ENCODE results near the gene TWIST2.

TWIST2 gene

GRCh38 chr2:238861013-238861730 is 13.3 kb downstream of the TWIST2 start:
- H3K4me1 ChIP-seq (ENCODE audit: control insufficient read depth, low read depth, low read length): peaks cover 11% of the 10 kb centered on the region
- no peaks in the 10 kb centered on the region for H3K36me3 ChIP-seq (ENCODE audit: control insufficient read depth, low read depth, low read length)
- H3K27ac ChIP-seq (ENCODE audit: low read length): no peak overlapping the region
- no peaks in the 10 kb centered on the region for H3K9me3 ChIP-seq (ENCODE audit: control insufficient read depth, low read depth, low read length)
- peaks cover 3% of the 10 kb centered on the region for H3K27me3 ChIP-seq (ENCODE audit: control insufficient read depth, insufficient read depth, low read length)
- H3K4me3 ChIP-seq (ENCODE audit: low read length): no peak overlapping the region
- H3K9ac ChIP-seq (ENCODE audit: low read length): no peak overlapping the region

GRCh38 chr2:238861766-238862315 is 14.0 kb downstream of the TWIST2 start:
- no peaks in the 10 kb centered on the region for H3K36me3 ChIP-seq (ENCODE audit: control insufficient read depth, low read depth, low read length)
- no peaks in the 10 kb centered on the region for H3K9me3 ChIP-seq (ENCODE audit: control insufficient read depth, low read depth, low read length)
- H3K4me1 ChIP-seq (ENCODE audit: control insufficient read depth, low read depth, low read length): peaks cover 11% of the 10 kb centered on the region
- H3K4me3 ChIP-seq (ENCODE audit: low read length): no peak overlapping the region
- no peak overlapping the region for H3K9ac ChIP-seq (ENCODE audit: low read length)
- H3K27me3 ChIP-seq (ENCODE audit: control insufficient read depth, insufficient read depth, low read length): peaks cover 3% of the 10 kb centered on the region
- H3K27ac ChIP-seq (ENCODE audit: low read length): no peak overlapping the region

GRCh38 chr2:238862701-238863100 is 14.8 kb downstream of the TWIST2 start:
- no peaks in the 10 kb centered on the region for H3K36me3 ChIP-seq (ENCODE audit: control insufficient read depth, low read depth, low read length)
- peaks cover 3% of the 10 kb centered on the region for H3K27me3 ChIP-seq (ENCODE audit: control insufficient read depth, insufficient read depth, low read length)
- no peak overlapping the region for H3K27ac ChIP-seq (ENCODE audit: low read length)
- peaks cover 11% of the 10 kb centered on the region for H3K4me1 ChIP-seq (ENCODE audit: control insufficient read depth, low read depth, low read length)
- H3K9ac ChIP-seq (ENCODE audit: low read length): no peak overlapping the region
- H3K9me3 ChIP-seq (ENCODE audit: control insufficient read depth, low read depth, low read length): no peaks in the 10 kb centered on the region
- no peak overlapping the region for H3K4me3 ChIP-seq (ENCODE audit: low read length)

- Histone ChIP-seq H3K4me3 (ENCODE audit: low read length) (no peak overlapping the region), H3K27me3 (ENCODE audit: control insufficient read depth, insufficient read depth, low read length) (peaks cover 3% of the 10 kb centered on the region), H3K9ac (ENCODE audit: low read length) (no peak overlapping the region), H3K4me1 (ENCODE audit: control insufficient read depth, low read depth, low read length) (peaks cover 11% of the 10 kb centered on the region), H3K9me3 (ENCODE audit: control insufficient read depth, low read depth, low read length) (no peaks in the 10 kb centered on the region), H3K27ac (ENCODE audit: low read length) (no peak overlapping the region), H3K36me3 (ENCODE audit: control insufficient read depth, low read depth, low read length) (no peaks in the 10 kb centered on the region)
Observed at GRCh38 chr2:238863231-238863630, 15.3 kb downstream of the TWIST2 start.

- Histone ChIP-seq H3K9me3 (ENCODE audit: control insufficient read depth, low read depth, low read length) (no peaks in the 10 kb centered on the region), H3K27ac (ENCODE audit: low read length) (no peak overlapping the region), H3K27me3 (ENCODE audit: control insufficient read depth, insufficient read depth, low read length) (peaks cover 3% of the 10 kb centered on the region), H3K36me3 (ENCODE audit: control insufficient read depth, low read depth, low read length) (no peaks in the 10 kb centered on the region), H3K9ac (ENCODE audit: low read length) (no peak overlapping the region), H3K4me1 (ENCODE audit: control insufficient read depth, low read depth, low read length) (peaks cover 11% of the 10 kb centered on the region), H3K4me3 (ENCODE audit: low read length) (no peak overlapping the region)
Observed at GRCh38 chr2:238863749-238864206, 15.9 kb downstream of the TWIST2 start.

- Histone ChIP-seq H3K9ac (ENCODE audit: low read length) (no peak overlapping the region), H3K4me3 (ENCODE audit: low read length) (no peak overlapping the region), H3K36me3 (ENCODE audit: control insufficient read depth, low read depth, low read length) (no peaks in the 10 kb centered on the region), H3K9me3 (ENCODE audit: control insufficient read depth, low read depth, low read length) (no peaks in the 10 kb centered on the region), H3K27ac (ENCODE audit: low read length) (no peak overlapping the region), H3K4me1 (ENCODE audit: control insufficient read depth, low read depth, low read length) (peaks cover 11% of the 10 kb centered on the region), H3K27me3 (ENCODE audit: control insufficient read depth, insufficient read depth, low read length) (peaks cover 3% of the 10 kb centered on the region)
Observed at GRCh38 chr2:238864207-238865014, 16.5 kb downstream of the TWIST2 start.

GRCh38 chr2:238865015-238865719 is 17.3 kb downstream of the TWIST2 start:
- H3K27ac ChIP-seq (ENCODE audit: low read length): no peak overlapping the region
- H3K9ac ChIP-seq (ENCODE audit: low read length): no peak overlapping the region
- no peaks in the 10 kb centered on the region for H3K9me3 ChIP-seq (ENCODE audit: control insufficient read depth, low read depth, low read length)
- no peaks in the 10 kb centered on the region for H3K36me3 ChIP-seq (ENCODE audit: control insufficient read depth, low read depth, low read length)
- no peak overlapping the region for H3K4me3 ChIP-seq (ENCODE audit: low read length)
- peaks cover 11% of the 10 kb centered on the region for H3K4me1 ChIP-seq (ENCODE audit: control insufficient read depth, low read depth, low read length)
- H3K27me3 ChIP-seq (ENCODE audit: control insufficient read depth, insufficient read depth, low read length): peaks cover 3% of the 10 kb centered on the region

GRCh38 chr2:238865744-238866355 is 18.0 kb downstream of the TWIST2 start:
- H3K27me3 ChIP-seq (ENCODE audit: control insufficient read depth, insufficient read depth, low read length): peaks cover 3% of the 10 kb centered on the region
- H3K4me3 ChIP-seq (ENCODE audit: low read length): no peak overlapping the region
- no peaks in the 10 kb centered on the region for H3K9me3 ChIP-seq (ENCODE audit: control insufficient read depth, low read depth, low read length)
- no peak overlapping the region for H3K27ac ChIP-seq (ENCODE audit: low read length)
- no peak overlapping the region for H3K9ac ChIP-seq (ENCODE audit: low read length)
- peaks cover 11% of the 10 kb centered on the region for H3K4me1 ChIP-seq (ENCODE audit: control insufficient read depth, low read depth, low read length)
- no peaks in the 10 kb centered on the region for H3K36me3 ChIP-seq (ENCODE audit: control insufficient read depth, low read depth, low read length)

GRCh38 chr2:238866656-238867277 is 18.9 kb downstream of the TWIST2 start:
- Histone ChIP-seq H3K4me3 (ENCODE audit: low read length) (no peak overlapping the region), H3K9me3 (ENCODE audit: control insufficient read depth, low read depth, low read length) (no peaks in the 10 kb centered on the region), H3K36me3 (ENCODE audit: control insufficient read depth, low read depth, low read length) (no peaks in the 10 kb centered on the region), H3K4me1 (ENCODE audit: control insufficient read depth, low read depth, low read length) (peaks cover 11% of the 10 kb centered on the region), H3K9ac (ENCODE audit: low read length) (no peak overlapping the region), H3K27ac (ENCODE audit: low read length) (no peak overlapping the region), H3K27me3 (ENCODE audit: control insufficient read depth, insufficient read depth, low read length) (peaks cover 3% of the 10 kb centered on the region)

GRCh38 chr2:238868067-238868524 is 20.2 kb downstream of the TWIST2 start:
- Histone ChIP-seq H3K36me3 (ENCODE audit: control insufficient read depth, low read depth, low read length) (no peaks in the 10 kb centered on the region), H3K27me3 (ENCODE audit: control insufficient read depth, insufficient read depth, low read length) (peaks cover 3% of the 10 kb centered on the region), H3K27ac (ENCODE audit: low read length) (no peak overlapping the region), H3K4me1 (ENCODE audit: control insufficient read depth, low read depth, low read length) (peaks cover 11% of the 10 kb centered on the region), H3K4me3 (ENCODE audit: low read length) (no peak overlapping the region), H3K9me3 (ENCODE audit: control insufficient read depth, low read depth, low read length) (no peaks in the 10 kb centered on the region), H3K9ac (ENCODE audit: low read length) (no peak overlapping the region)
